Heart right ventricle (tissue), 16 donors: ENCODE measurements around the gene VPS25. TPM values are rescaled to one million over a fixed set of nuclear protein-coding genes. Genes with fewer than 3 reads are reported as not detected.

ENCODE experiments used
- ATAC-seq, 8 donors: fragments of 200-7000 bp; cut with Tn5 transposase; one replicate each; pipeline ENCODE4 v1.9.1; 2020; ENCODE audit warnings: mild to moderate bottlenecking in 8 of 8, moderate library complexity in 8 of 8, moderate number of reproducible peaks in 1 of 8
- DNase-seq, 2 donors: peaks; one replicate each; pipeline ENCODE4 v3.0.0-alpha.2; 2020
- H3K27ac ChIP-seq, 10 donors: fragments of 200-600 bp; sonication (generic) in 2 of 10; one replicate each; pipeline versions ENCODE4 v1.5.0 to v1.8.0; 2020 to 2022; ENCODE audit warnings: mild to moderate bottlenecking in 3 of 10
- H3K27me3 ChIP-seq, 7 donors: fragments of 200-600 bp; one replicate each; pipeline ENCODE4 v1.8.0; 2021 to 2022; ENCODE audit warnings: mild to moderate bottlenecking in 2 of 7
- H3K36me3 ChIP-seq, 9 donors: fragments of 200-600 bp; sonication (generic) in 1 of 9; one replicate each; pipeline versions ENCODE4 v1.5.0 to v1.8.0; 2020 to 2022; ENCODE audit warnings: mild to moderate bottlenecking in 2 of 9
- H3K4me1 ChIP-seq, 9 donors: fragments of 200-600 bp; sonication (generic) in 1 of 9; one replicate each; pipeline versions ENCODE4 v1.5.0 to v1.8.0; 2020 to 2022; ENCODE audit warnings: mild to moderate bottlenecking in 4 of 9
- H3K4me3 ChIP-seq, 10 donors: fragments of 200-600 bp; sonication (generic) in 2 of 10; one replicate each; pipeline versions ENCODE4 v1.5.0 to v1.8.0; 2020 to 2022; ENCODE audit warnings: mild to moderate bottlenecking in 7 of 10, moderate library complexity in 2 of 10
- H3K9me3 ChIP-seq, 11 donors: fragments of 200-600 bp in 10 of 11; sonication (generic) in 2 of 11; one replicate each; pipeline versions ENCODE4 v1.5.0 to v1.8.0; 2013 to 2022; ENCODE audit warnings: mild to moderate bottlenecking in 2 of 11, control low read depth in 1 of 11, moderate library complexity in 1 of 11
- CTCF ChIP-seq, 9 donors: fragments of 200-600 bp; sonication (generic) in 2 of 9; IDR thresholded peaks; one replicate each; pipeline versions ENCODE4 v1.5.0 to v1.8.0; 2021 to 2022; ENCODE audit warnings: antibody characterized with exemption in 9 of 9, mild to moderate bottlenecking in 5 of 9, moderate library complexity in 1 of 9
- WGBS, 2 donors: extraction: QIAGEN DNeasy Blood & Tissue Kit; methylation state at CpG; one replicate each; pipeline ENCODE4 v1.1.7; 2013; ENCODE audit warnings: inconsistent platforms in 1 of 2; 5-methylcytosine and 5-hydroxymethylcytosine counted together
- intact Hi-C, 10 donors: fragments of 100-400 bp; cut with DNase I; formaldehyde crosslinking; loops; one replicate each; pipeline versions ENCODE4 v1.11.1 to v1.14.2; 2022
- polyA plus RNA-seq, 2 donors: library from polyadenylated mRNA; stranded (reverse); fragments of 200-250 nt; gene quantifications; one replicate each; pipeline ENCODE4 v1.2.3, GENCODE V29; 2013
- total RNA-seq, 10 donors: library from RNA; stranded (reverse); fragmentation: NEBNext Ultra II Directional in 3 of 10; extraction: Animal tissue kit (Norgen Biotek cat#: 25700) in 3 of 10; gene quantifications; one replicate each; pipeline versions ENCODE4 v1.2.1 to v1.2.4, GENCODE V29; 2021 to 2023
- donor health status: Arrhythmogenic right ventricular cardiomyopathy.
- donor health status: ischemic (EF 13 %, LVEDD 7.1; RV severe dilation, severe dysfunction).
- donor health status: healthy with polysubstance abuse.
- donor health status: DM: no; HTN: yes; CAD: no.
- donor health status: DM: no; HTN: no; CAD: no.
- donor health status: ischemic (EF 25% LVEDD 6.9; RV normal size, moderate dysfunction).
- donor health status: ischemic (EF 25% LVEDD 5.7; RV mildly dilated, moderate dysfunction).
- donor health status: healthy.
- donor health status: DM: yes; HTN: yes; CAD: no.
- donor health status: Ischemic cardiomyopathy.
- donor health status: ischemic (EF 35%, LVEDD 5.7; RV mildly dilated, moderate dysfunction).
- donor health status: nonischemic (EF 11% LVEDD 7.7; RV severe dilation, severe dysfunction).
- donor health status: DM: yes; HTN: yes; CAD: no.
- donor health status: PGD.
- donor health status: ischemic (EF 29% LVEDD 5.4; RV normal size, mild dysfunction).
- donor health status: nonischemic (EF 23%, LVEDD 6.1; RV moderate dilation, normal function).

The VPS25 gene
- total and polyA plus RNA-seq, 12 donors = 28.0 to 80.9 (median 37.3) TPM

GRCh38 chr17:42803074-42803883 is 30.0 kb downstream of the VPS25 start:
- intact Hi-C loops = no loop called here
- Histone ChIP-seq H3K4me1 (peaks cover 0 to 7% (median 4%) of the 10 kb centered on the region in 9 donors), H3K36me3 (peaks cover 0 to 5% (median 0%) of the 10 kb centered on the region in 9 donors), H3K4me3 (no peak overlapping the region), H3K9me3 (no peaks in the 10 kb centered on the region), H3K27me3 (no peaks in the 10 kb centered on the region), H3K27ac (no peak overlapping the region)
- 57 to 60% methylated on average over 2 of the region's 2 CpGs for WGBS, 2 donors
- TF ChIP-seq CTCF (IDR thresholded peaks at IDR 0.05) = no peak
- ATAC-seq (no peak), DNase-seq (no peak)

- DNase-seq = no peak
- H3K4me1 ChIP-seq = no peaks in the 10 kb centered on the region
These were observed 31.7 kb downstream of the VPS25 start for GRCh38 chr17:42804918-42805367.

GRCh38 chr17:42806249-42806648 is 33.0 kb downstream of the VPS25 start:
- Histone ChIP-seq H3K9me3 (no peaks in the 10 kb centered on the region), H3K4me3 (no peak overlapping the region), H3K27me3 (no peaks in the 10 kb centered on the region), H3K36me3 (peaks cover 0 to 35% (median 14%) of the 10 kb centered on the region in 9 donors), H3K4me1 (no peaks in the 10 kb centered on the region), H3K27ac (no peak overlapping the region)
- TF ChIP-seq CTCF (IDR thresholded peaks at IDR 0.05) = no peak
- DNase-seq (no peak), ATAC-seq (no peak)
- WGBS, 2 donors = 95 to 97% methylated on average over 1 of the region's 1 CpG
- intact Hi-C loops = loop anchor here in 1 of 10 donors (2.0 kb wide), 1 partner anchor 43 kb away; no protein-coding TSS in a partner anchor

More at GRCh38 chr17:42804918-42805367, 31.7 kb downstream of the VPS25 start:
- H3K4me3 ChIP-seq = no peak overlapping the region
- peaks cover 0 to 22% (median under 1%) of the 10 kb centered on the region in 9 donors for H3K36me3 ChIP-seq
- no peak for TF ChIP-seq CTCF (IDR thresholded peaks at IDR 0.05)
- no peaks in the 10 kb centered on the region for H3K27me3 ChIP-seq
- H3K9me3 ChIP-seq = no peaks in the 10 kb centered on the region
- no peak overlapping the region for H3K27ac ChIP-seq
- 93 to 97% methylated on average over 1 of the region's 1 CpG for WGBS, 2 donors
- ATAC-seq = no peak
- intact Hi-C loops = no loop called here

- no peaks in the 10 kb centered on the region for H3K27me3 ChIP-seq
- H3K27ac ChIP-seq = no peak overlapping the region
- no peaks in the 10 kb centered on the region for H3K9me3 ChIP-seq
- no peak for DNase-seq
- ATAC-seq = peak in 1 of 8 donors; percentile 82
- peaks cover 0 to 3% (median 0%) of the 10 kb centered on the region in 9 donors for H3K4me1 ChIP-seq
- TF ChIP-seq CTCF (IDR thresholded peaks at IDR 0.05) = no peak
- no peak overlapping the region for H3K4me3 ChIP-seq
- peaks cover 0 to 65% (median 32%) of the 10 kb centered on the region in 9 donors for H3K36me3 ChIP-seq
- 32 to 38% methylated on average over 3 of the region's 3 CpGs for WGBS, 2 donors
- intact Hi-C loops = no loop called here
These were observed 36.0 kb downstream of the VPS25 start for GRCh38 chr17:42809250-42809649.
